NCI-H2029 (cell line): ENCODE results near the gene SIGLEC12.
"Not testable (repeated sequence)": the region's sequence is repeated elsewhere in the genome, so short reads cannot be mapped to it uniquely, and the experiment has no call there.

Experiments used
- DNase-seq: peaks from one replicate; lab custom pipeline; 2025; lab: John Stamatoyannopoulos, UW

SIGLEC12 gene

DNA sequence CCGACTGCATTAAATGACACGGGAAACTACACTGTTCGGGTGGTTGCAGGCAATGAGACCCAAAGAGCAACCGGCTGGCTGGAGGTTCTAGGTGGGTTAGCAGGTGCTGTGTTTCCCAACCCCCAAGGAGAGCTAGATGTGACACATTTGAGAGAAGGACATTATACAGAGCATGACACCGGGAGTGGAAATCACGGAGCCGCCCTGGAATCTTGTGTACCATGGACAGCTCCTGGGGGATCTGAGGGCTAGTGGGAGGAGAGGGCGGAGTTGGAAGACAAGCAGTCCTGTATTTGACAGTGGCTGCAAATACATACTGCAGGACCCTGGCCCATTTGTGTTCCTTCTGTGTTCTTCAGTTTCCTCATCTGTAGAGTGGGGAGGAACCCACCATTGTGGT lies 21.0 kb downstream of the SIGLEC12 start:
- DNase-seq = no peak

GRCh38 chr19:51479531-51480331 lies 21.9 kb downstream of the SIGLEC12 start:
- no peak for DNase-seq

DNA sequence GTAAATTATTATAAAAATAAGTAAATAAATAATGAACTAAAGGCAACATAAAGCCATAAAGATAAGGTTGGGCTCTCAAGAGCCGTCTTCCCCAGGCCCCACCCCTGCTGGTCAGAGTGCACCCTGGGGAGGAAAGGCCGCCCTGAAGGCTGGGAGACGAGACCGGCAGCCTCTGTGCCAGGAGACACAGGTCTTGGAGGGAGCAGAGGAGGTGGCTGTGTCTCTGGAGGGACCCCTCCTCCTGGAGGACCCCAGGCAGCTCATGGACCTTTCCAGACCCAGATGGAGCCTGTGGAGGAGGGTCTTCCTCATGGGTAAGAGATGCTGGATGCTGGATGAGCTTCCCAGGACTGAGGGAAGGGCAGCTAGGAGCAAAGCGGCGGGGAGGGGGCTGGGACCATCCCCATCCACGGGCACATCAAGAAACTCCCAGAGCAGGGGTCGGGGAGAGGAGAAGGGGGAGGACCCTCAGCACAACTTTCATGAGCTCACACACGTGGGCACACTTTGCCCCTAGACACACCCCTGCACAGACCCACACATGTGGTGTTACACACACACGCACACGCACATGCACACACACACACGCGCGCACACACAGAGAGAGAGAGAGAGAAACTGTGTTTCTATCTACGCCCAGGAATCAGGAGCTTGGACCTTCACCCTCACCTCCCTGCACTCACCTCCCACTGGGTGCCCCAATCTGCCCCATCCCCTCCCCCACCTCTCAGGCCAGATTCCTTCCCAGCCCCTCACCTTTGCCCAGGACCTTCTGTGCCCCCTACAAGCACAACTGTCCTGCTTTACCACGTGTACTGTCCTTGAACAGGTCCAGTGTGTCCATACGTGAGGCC lies 23.0 kb downstream of the SIGLEC12 start, which contains the start of gene CEACAM18:
TSS of gene CEACAM18 (plus strand) at position 159 of the 854 bp plus-strand sequence.
- no peak for DNase-seq

- no peak for DNase-seq
These were observed 24.3 kb downstream of the SIGLEC12 start for GRCh38 chr19:51477344-51477743.

DNA sequence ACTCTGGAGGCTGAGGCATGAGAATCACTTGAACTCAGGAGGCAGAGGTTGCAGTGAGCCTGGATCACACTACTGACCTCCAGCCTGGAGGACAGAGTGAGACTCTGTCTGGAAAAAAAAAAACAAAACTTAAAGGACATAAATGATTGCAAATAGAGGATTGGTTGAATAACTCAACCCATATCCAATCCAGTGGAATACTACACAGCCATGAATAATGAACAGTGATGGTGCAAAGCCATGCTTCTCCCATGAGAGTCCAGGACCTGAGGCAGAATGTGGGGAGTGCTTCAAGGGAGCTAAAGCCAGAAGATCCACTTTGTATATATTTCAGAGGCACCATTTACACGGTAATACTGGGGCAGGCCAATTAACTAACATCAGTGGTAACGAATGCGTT lies 25.4 kb downstream of the SIGLEC12 start:
- no peak for DNase-seq

- DNase-seq = peak; percentile 39
These were observed 28.4 kb downstream of the SIGLEC12 start for GRCh38 chr19:51473009-51473707.

DNA sequence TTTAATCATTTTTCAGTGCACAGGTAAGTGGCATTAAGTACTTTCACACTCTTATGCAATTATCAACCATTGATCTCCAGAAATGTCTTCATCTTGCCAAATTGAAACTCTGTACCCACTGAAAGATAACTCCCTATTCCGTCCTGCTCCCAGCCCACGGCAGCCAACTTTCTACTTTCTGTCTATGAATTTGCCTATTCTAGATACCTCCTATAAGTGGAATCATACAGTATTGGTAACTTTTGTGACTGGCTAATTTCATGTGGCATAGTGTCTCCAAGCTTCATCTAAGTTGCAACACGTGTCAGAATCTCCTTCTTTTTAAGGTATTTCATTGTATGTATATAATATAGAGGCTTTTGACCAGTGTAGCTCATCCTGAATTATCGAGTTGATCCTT lies 29.0 kb downstream of the SIGLEC12 start:
- no peak for DNase-seq

DNA sequence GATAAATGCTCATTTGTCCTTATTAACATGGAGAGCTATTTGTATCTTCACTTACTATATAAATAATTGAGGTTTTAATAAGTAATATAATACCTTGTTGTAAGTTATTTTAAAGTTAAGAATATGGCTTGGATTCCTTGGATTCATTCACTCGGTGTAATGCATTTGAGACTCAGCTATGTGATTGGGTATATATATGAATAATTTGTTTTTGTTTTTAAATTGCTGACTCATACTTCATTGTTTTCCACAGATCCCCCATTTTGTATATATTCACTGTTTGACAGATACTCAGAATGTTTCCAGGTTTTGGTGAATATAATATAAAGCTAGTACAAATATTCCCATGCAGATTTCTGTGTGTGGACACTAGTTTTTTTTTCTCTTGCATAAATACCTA lies 30.1 kb downstream of the SIGLEC12 start:
- no peak for DNase-seq

DNA sequence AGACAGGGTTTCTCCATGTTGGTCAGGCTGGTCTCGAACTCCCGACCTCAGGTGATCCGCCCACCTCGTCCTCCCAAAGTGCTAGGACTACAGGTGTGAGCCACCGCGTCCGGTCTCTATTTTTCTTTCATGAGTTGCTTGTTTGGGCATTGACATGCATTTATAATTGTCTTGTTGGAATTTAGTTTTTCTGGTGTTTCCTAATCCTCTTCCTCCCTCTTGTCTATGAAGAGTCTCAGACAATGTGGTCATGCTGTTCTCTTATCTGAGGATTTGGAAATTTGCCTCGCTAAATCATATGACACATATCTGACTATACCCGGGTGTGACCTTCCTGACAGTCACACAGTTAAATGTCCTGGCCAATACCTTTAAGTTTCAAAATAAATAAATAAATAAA lies 30.6 kb downstream of the SIGLEC12 start:
- DNase-seq = no peak

- DNase-seq = no peak
These were observed 32.0 kb downstream of the SIGLEC12 start for GRCh38 chr19:51469629-51470028.

DNA sequence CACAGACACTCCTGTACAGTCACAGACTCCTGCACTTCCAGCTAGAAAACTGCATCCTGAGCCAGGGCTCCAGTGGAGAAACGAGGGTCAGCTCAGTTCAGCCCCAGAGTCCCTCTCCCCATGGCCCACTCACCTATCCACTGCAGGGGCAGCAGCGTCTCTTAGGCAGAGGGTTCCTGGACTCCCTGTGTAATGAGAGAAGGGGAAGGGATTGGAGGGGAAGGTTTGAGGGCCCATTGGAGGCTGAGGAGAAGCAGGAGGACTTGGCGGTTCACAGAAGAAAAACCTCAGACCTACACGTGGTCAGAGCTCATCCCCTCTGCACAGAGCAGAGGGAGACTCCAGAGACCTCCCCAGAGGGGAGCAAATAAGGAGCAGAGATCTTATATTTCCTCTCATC lies 32.4 kb downstream of the SIGLEC12 start:
- DNase-seq = no peak

DNA sequence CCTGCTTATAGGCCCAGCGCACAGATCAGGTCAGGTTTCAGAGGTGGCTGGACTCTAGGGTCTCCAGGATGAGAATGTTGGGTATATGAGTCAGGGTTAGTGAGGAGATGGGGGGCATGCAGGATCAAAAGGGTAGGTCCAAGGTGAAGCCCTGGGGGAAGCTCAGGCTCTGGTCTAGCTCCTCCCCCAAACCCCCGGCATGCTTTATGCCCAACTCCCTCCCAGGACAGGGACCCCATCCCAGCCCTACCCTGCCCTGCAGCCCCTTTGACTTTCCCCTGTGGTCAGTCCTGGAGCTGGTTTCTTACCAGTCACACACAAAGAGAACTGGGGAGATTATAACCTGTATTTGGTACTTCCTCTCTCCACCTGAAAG lies 33.1 kb downstream of the SIGLEC12 start:
- no peak for DNase-seq

- DNase-seq = no peak
These were observed 33.6 kb downstream of the SIGLEC12 start for GRCh38 chr19:51467864-51468544.

DNA sequence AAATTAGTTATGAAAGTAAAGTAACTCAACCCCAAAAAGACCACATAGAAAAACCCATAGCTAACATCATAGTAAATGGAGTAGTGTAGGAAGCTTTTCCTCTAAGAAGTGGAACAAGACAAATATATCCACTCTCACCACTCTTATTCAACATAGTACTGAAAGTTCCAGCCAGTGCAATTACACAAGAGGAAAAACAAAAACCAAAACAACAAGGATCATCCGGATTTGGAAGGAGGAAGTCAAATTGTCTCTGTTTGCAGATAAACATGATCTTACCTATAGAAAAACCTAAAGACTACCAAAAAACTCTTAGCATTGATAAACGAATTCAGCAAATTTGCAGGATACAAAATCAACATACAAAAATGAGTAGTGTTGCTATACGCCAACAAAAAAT lies 34.9 kb downstream of the SIGLEC12 start:
- no peak for DNase-seq

DNA sequence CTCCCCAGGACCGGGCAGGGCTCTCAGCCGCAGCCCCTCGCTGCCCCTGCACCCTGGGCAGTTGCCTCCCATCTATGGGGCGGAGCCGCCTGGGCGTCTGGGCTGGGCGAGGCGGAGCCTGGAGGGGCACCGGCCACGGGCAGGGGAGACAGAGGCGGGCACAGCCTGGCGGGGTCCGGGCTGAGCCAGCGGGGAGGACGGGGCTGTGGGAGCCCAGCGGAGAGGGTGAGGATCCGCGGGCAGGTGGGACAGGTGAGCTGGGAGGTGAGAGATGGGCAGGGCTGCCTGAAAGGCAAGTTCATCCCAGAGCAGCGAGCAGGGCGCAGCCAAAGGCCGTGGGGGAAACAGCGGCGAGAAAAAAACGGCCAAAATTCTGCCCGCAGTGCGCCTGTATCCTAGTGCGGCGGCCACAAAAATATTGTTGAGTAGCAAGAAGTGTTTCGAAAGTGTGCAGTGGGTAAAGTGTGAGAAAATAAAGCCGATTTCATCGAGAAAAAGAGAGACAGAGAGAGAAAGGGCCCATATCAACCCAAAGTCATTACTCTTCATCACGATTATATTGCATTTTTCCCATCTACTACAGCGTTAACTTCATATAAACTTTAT lies 37.5 kb downstream of the SIGLEC12 start:
- DNase-seq = not testable (repeated sequence)

DNA sequence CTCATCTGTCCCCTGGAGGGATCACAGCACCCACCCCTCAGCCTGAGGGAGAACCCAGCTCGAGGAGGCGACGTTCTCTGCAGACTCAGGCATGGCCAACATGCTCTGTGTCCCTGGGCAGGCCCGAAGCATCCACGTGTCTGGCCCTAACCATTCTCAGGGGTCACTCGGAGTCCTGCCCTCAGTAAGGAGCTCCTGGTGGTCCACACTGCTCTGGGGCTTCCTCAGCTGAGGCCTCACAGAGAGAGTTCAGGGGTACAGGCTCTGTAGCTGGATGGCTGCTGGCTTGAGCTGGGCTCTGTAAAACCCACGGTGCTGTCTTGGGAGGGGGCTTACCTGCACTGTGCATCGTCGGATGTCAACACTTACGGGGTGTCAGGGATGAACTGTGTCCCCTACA lies 38.9 kb downstream of the SIGLEC12 start:
- no peak for DNase-seq

DNA sequence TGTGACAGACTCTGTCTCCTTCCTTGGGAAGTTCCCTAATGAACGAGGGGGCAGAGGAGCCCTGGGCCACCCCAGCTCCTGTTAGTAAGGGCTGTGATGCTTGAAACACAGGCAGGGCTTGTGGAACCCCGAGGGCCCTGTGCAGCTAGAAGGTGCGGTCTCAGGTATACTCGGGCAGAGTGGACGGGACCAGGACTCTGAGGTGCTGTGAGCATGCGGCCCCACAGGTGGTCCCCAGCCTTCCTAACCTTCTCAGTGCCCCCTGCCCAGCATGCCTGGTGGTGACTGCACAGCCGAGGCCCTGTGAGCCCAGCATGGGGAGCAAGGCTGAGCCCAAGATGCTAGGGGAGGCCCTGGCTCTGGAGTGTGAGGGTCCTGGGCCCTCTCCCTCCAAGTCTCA lies 39.3 kb downstream of the SIGLEC12 start:
- no peak for DNase-seq

GRCh38 chr19:51461723-51462161 lies 39.9 kb downstream of the SIGLEC12 start:
- no peak for DNase-seq

DNA sequence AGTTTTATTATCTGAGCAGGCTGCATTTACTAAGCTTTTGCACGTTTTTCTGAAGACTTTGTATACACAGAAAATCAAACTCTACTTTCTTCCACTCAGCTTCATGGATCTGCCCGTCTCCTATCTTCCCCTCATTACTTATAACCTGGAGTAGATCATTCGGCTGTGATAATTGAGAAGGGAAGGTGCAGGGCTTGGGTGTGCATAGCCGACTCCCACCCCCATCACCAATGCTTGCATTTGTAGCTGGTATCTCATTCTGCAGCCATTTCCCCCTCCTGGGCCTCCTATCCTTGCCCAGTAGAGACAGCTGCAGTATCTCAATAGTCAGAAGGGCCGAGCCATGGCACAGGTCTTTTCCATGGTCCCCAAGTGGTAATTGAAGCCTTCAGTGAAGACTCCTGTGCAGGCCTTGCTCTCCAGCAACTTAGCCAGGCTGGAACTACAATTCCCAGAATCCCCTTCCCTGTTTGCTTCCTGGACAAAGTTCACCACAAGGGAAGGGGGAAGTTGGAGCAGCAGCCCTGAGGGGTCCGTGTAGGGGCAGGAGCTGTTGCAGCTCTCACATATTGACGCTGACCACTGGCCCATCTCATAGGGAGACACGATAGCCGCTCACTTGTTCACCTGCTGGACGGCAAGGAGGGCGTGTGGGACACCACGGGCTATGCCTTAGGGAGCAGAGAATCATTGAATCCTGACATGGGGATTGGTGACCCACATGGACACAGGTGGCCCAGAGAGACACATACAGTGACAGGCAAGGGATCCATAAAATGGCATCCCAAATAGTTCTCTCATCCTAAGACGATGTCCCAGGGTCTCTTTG lies 41.2 kb downstream of the SIGLEC12 start:
- no peak for DNase-seq

GRCh38 chr19:51458899-51459505 lies 42.6 kb downstream of the SIGLEC12 start:
- no peak for DNase-seq
